GM23338 (cell line): ENCODE measurements around the gene CHRM5. TPM values are rescaled to one million over a fixed set of nuclear protein-coding genes. Genes with fewer than 3 reads are reported as not detected.

Source experiments
- ATAC-seq: fragments of 200-7000 bp; cut with Tn5 transposase; 3 replicates; pipeline ENCODE4 v1.9.1; 2020
- DNase-seq: peaks from one replicate; pipeline ENCODE4 v3.0.0-alpha.2; 2015; ENCODE audit warnings: low spot score
- H2AFZ ChIP-seq: fragments of 200-600 bp; sonication (generic); 2 replicates; pipeline ENCODE4 v1.8.0; 2016; ENCODE audit warnings: antibody characterized with exemption, mild to moderate bottlenecking, moderate library complexity
- H3F3A ChIP-seq: fragments of 200-600 bp; sonication (generic); replicated peaks from 2 replicates; pipeline ENCODE4 v1.8.0; 2017; ENCODE audit warnings: antibody characterized with exemption, mixed run types, low read depth
- H3K27ac ChIP-seq: fragments of 200-600 bp; sonication (generic); 2 replicates; pipeline ENCODE4 v1.6.1; 2016; ENCODE audit warnings: low read depth
- H3K27me3 ChIP-seq: fragments of 200-600 bp; sonication (generic); 2 replicates; pipeline ENCODE4 v1.8.0; 2016; ENCODE audit warnings: mild to moderate bottlenecking, mixed run types, moderate library complexity; ENCODE audit not compliant: insufficient read depth
- H3K36me3 ChIP-seq: fragments of 200-600 bp; sonication (generic); 2 replicates; pipeline ENCODE4 v1.8.0; 2016; ENCODE audit warnings: mild to moderate bottlenecking; ENCODE audit not compliant: insufficient read depth
- H3K4me1 ChIP-seq: fragments of 200-600 bp; sonication (generic); 2 replicates; pipeline ENCODE4 v1.8.0; 2016; ENCODE audit warnings: mild to moderate bottlenecking, moderate library complexity; ENCODE audit not compliant: insufficient read depth
- H3K4me2 ChIP-seq: fragments of 200-600 bp; sonication (generic); 2 replicates; pipeline ENCODE4 v1.7.1; 2017; ENCODE audit warnings: mixed run types
- H3K4me3 ChIP-seq: fragments of 200-600 bp; sonication (generic); 2 replicates; pipeline ENCODE4 v1.6.1; 2016; ENCODE audit warnings: mixed run types
- H3K79me2 ChIP-seq: fragments of 200-600 bp; sonication (generic); replicated peaks from 2 replicates; pipeline ENCODE4 v1.8.0; 2017; ENCODE audit warnings: mild to moderate bottlenecking; ENCODE audit not compliant: insufficient read depth
- H3K9me2 ChIP-seq: fragments of 200-600 bp; sonication (generic); 2 replicates; pipeline ENCODE4 v1.8.0; 2017; ENCODE audit not compliant: insufficient read depth
- H4K20me1 ChIP-seq: fragments of 200-600 bp; sonication (generic); replicated peaks from 2 replicates; pipeline ENCODE4 v1.8.0; 2017; ENCODE audit warnings: mild to moderate bottlenecking; ENCODE audit not compliant: insufficient read depth
- H3K27ac Mint-ChIP-seq: 2 replicates; pipeline ENCODE4 v1.8.0; 2020; ENCODE audit warnings: inconsistent platforms, mild to moderate bottlenecking, moderate library complexity, mixed read lengths
- H3K27me3 Mint-ChIP-seq: 3 replicates; pipeline ENCODE4 v1.8.0; 2022; ENCODE audit warnings: low read depth, mild to moderate bottlenecking, moderate library complexity, mixed read lengths, inconsistent platforms; ENCODE audit not compliant: insufficient read depth, poor library complexity
- H3K36me3 Mint-ChIP-seq: 3 replicates; pipeline ENCODE4 v1.8.0; 2021; ENCODE audit warnings: low read depth, mild to moderate bottlenecking, inconsistent platforms, moderate library complexity, mixed read lengths
- H3K4me1 Mint-ChIP-seq: 3 replicates; pipeline ENCODE4 v1.8.0; 2020; ENCODE audit warnings: mild to moderate bottlenecking, inconsistent platforms, mixed read lengths
- H3K4me3 Mint-ChIP-seq: 3 replicates; pipeline ENCODE4 v1.8.0; 2021; ENCODE audit warnings: moderate library complexity, mild to moderate bottlenecking, inconsistent platforms, mixed read lengths
- H3K9me3 Mint-ChIP-seq: 3 replicates; pipeline ENCODE4 v1.8.0; 2020; ENCODE audit warnings: moderate library complexity, mild to moderate bottlenecking, inconsistent platforms, mixed read lengths
- CREB1 ChIP-seq: fragments of 250-450 bp; sonication (Bioruptor Pico); IDR thresholded peaks from 2 replicates; pipeline ENCODE4 v1.5.0; 2020; ENCODE audit warnings: low read depth, mild to moderate bottlenecking, moderate library complexity
- ETS1 ChIP-seq: IDR thresholded peaks from 2 replicates; pipeline ENCODE4 v1.6.1; 2016; ENCODE audit warnings: antibody characterized with exemption
- EZH2 ChIP-seq: fragments of 200-600 bp; sonication (generic); IDR thresholded peaks from one replicate; pipeline ENCODE4 v1.8.0; 2017; ENCODE audit warnings: antibody characterized with exemption, mild to moderate bottlenecking, low read depth; ENCODE audit not compliant: unreplicated experiment
- EZH2phosphoT487 ChIP-seq: fragments of 200-600 bp; sonication (generic); IDR thresholded peaks from one replicate; pipeline ENCODE4 v1.8.1; 2018; ENCODE audit warnings: antibody characterized with exemption; ENCODE audit not compliant: unreplicated experiment
- JUNB ChIP-seq: IDR thresholded peaks from one replicate; pipeline ENCODE4 v1.6.1; 2016; ENCODE audit warnings: antibody characterized with exemption; ENCODE audit not compliant: unreplicated experiment
- NANOG ChIP-seq: IDR thresholded peaks from 2 replicates; pipeline ENCODE4 v1.6.1; 2016; ENCODE audit warnings: antibody characterized with exemption, borderline replicate concordance
- POLR2AphosphoS5 ChIP-seq: IDR thresholded peaks from 2 replicates; pipeline ENCODE4 v1.6.1; 2016; ENCODE audit warnings: antibody characterized with exemption, low read depth
- ZNF114 ChIP-seq: fragments of 250-450 bp; sonication (Bioruptor Pico); IDR thresholded peaks from 2 replicates; pipeline ENCODE4 v1.5.0; 2020; ENCODE audit warnings: mild to moderate bottlenecking, moderate library complexity
- ZNF462 ChIP-seq: fragments of 250-450 bp; sonication (Bioruptor Pico); IDR thresholded peaks from 2 replicates; pipeline ENCODE4 v1.5.0; 2020; ENCODE audit warnings: mild to moderate bottlenecking, moderate library complexity
- polyA plus RNA-seq: library from polyadenylated mRNA; unstranded; fragments of >200 nt; fragmentation: Nextera tagmentation; extraction: Ambion mirVana; gene quantifications from 2 replicates; pipeline ENCODE4 v1.2.1, GENCODE V29; 2016
- total RNA-seq: library from RNA; depleted of rRNA; stranded (reverse); fragments of >200 nt; shearing (Covaris generic); gene quantifications from 2 replicates; pipeline ENCODE4 v1.2.3, GENCODE V29; 2014
- TF ChIP-seq, protein P1 (sequence below): IDR thresholded peaks from one replicate; pipeline ENCODE4 v1.6.1; 2018; ENCODE audit warnings: antibody characterized with exemption; ENCODE audit not compliant: unreplicated experiment

CHRM5 gene
- total and polyA plus RNA-seq, 2 experiments from 2014 or later: not detected

DNA sequence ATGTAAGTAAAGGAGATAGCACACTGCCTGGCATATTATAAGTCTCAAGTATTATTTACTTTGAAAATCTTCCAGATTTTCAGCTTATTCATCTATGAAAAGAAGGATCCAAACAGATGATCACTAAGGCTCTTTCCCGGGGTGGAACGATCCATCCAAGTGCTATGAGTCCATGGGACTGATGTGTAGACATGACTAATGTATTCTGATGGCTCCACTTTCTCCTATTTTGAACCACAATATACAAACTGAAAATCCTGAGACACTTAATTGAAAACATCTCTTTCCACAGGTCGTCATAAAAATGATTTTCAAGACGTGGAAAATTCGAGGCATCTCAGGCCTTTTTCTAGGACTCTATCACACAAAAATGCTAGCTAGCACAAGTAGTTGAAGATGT lies 33.4 kb upstream of the CHRM5 start:
- H3K9me3 Mint-ChIP-seq: no peaks in the 10 kb centered on the region; the same call in 2 of the 3 replicates
- Histone ChIP-seq H3K4me1 (no peaks in the 10 kb centered on the region), H3K36me3 (no peaks in the 10 kb centered on the region), H3F3A (no peaks in the 10 kb centered on the region), H3K4me3 (no peak overlapping the region), H2AFZ (no peak overlapping the region), H3K9me2 (no peaks in the 10 kb centered on the region), H3K4me2 (no peak overlapping the region), H4K20me1 (no peaks in the 10 kb centered on the region), H3K27ac (no peak overlapping the region), H3K79me2 (no peaks in the 10 kb centered on the region), H3K27me3 (no peaks in the 10 kb centered on the region)
- DNase-seq (no peak), ATAC-seq (no peak)
- peaks cover 1% of the 10 kb centered on the region for H3K27me3 Mint-ChIP-seq
- H3K36me3 Mint-ChIP-seq: no peaks in the 10 kb centered on the region
- H3K27ac Mint-ChIP-seq: no peak overlapping the region
- no peaks in the 10 kb centered on the region for H3K4me1 Mint-ChIP-seq
- no peak for TF ChIP-seq ETS1
- TF ChIP-seq EZH2: no peak
- no peak for TF ChIP-seq EZH2phosphoT487
- no peak for TF ChIP-seq NANOG
- TF ChIP-seq, protein P1, sequence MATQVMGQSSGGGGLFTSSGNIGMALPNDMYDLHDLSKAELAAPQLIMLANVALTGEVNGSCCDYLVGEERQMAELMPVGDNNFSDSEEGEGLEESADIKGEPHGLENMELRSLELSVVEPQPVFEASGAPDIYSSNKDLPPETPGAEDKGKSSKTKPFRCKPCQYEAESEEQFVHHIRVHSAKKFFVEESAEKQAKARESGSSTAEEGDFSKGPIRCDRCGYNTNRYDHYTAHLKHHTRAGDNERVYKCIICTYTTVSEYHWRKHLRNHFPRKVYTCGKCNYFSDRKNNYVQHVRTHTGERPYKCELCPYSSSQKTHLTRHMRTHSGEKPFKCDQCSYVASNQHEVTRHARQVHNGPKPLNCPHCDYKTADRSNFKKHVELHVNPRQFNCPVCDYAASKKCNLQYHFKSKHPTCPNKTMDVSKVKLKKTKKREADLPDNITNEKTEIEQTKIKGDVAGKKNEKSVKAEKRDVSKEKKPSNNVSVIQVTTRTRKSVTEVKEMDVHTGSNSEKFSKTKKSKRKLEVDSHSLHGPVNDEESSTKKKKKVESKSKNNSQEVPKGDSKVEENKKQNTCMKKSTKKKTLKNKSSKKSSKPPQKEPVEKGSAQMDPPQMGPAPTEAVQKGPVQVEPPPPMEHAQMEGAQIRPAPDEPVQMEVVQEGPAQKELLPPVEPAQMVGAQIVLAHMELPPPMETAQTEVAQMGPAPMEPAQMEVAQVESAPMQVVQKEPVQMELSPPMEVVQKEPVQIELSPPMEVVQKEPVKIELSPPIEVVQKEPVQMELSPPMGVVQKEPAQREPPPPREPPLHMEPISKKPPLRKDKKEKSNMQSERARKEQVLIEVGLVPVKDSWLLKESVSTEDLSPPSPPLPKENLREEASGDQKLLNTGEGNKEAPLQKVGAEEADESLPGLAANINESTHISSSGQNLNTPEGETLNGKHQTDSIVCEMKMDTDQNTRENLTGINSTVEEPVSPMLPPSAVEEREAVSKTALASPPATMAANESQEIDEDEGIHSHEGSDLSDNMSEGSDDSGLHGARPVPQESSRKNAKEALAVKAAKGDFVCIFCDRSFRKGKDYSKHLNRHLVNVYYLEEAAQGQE: no peak
- no peak for TF ChIP-seq ZNF114 (CRISPR knock-in tag)
- TF ChIP-seq ZNF462 (CRISPR knock-in tag): no peak
- no peak for TF ChIP-seq CREB1 (CRISPR knock-in tag)
- TF ChIP-seq POLR2AphosphoS5: no peak
- TF ChIP-seq JUNB: no peak
- H3K4me3 Mint-ChIP-seq: no peak overlapping the region
